Endothelial cell of umbilical vein (primary cell): ENCODE measurements around the gene LAG3.

Experiments used
- EZH2 ChIP-seq: IDR thresholded peaks from 2 replicates; pipeline ENCODE4 v1.6.1; 2012; ENCODE audit warnings: borderline replicate concordance, low read depth, mild to moderate bottlenecking, moderate library complexity, low read length, inconsistent platforms; ENCODE audit not compliant: severe bottlenecking
- FOS ChIP-seq: IDR thresholded peaks from 2 replicates; pipeline ENCODE4 v1.6.1; 2011; ENCODE audit warnings: mild to moderate bottlenecking, low read length, moderate library complexity, borderline replicate concordance; ENCODE audit not compliant: insufficient read depth
- JUN ChIP-seq: IDR thresholded peaks from 2 replicates; pipeline ENCODE4 v1.6.1; 2011; ENCODE audit warnings: borderline replicate concordance, low read depth; ENCODE audit not compliant: insufficient read length, insufficient read depth
- MYC ChIP-seq: IDR thresholded peaks from one replicate; pipeline ENCODE4 v1.6.1; 2011; ENCODE audit warnings: mild to moderate bottlenecking, low read depth, low read length
- POLR2A ChIP-seq: IDR thresholded peaks from 2 replicates; pipeline ENCODE4 v1.6.1; 2012; ENCODE audit warnings: low read depth, mild to moderate bottlenecking, control low read depth, low read length
- POLR2AphosphoS5 ChIP-seq: IDR thresholded peaks from 2 replicates; pipeline ENCODE4 v1.6.1; 2012; ENCODE audit warnings: low read depth, mild to moderate bottlenecking, control low read depth, low read length, moderate library complexity; ENCODE audit not compliant: insufficient read depth
- TF ChIP-seq, protein P1 (sequence below), 2 donors: IDR thresholded peaks; 1 replicate in 1 of 2; 2 replicates in 1 of 2; pipeline ENCODE4 v1.5.1; 2011; ENCODE audit warnings: low read length in 2 of 2, mild to moderate bottlenecking in 2 of 2, moderate library complexity in 2 of 2, control low read depth in 1 of 2, inconsistent platforms in 1 of 2, low read depth in 1 of 2; ENCODE audit not compliant: insufficient read depth in 1 of 2; ENCODE audit errors: extremely low read depth in 1 of 2
- TF ChIP-seq, protein P2 (sequence below): IDR thresholded peaks from 2 replicates; pipeline ENCODE4 v1.6.1; 2011; ENCODE audit not compliant: insufficient read depth, insufficient read length

DNA sequence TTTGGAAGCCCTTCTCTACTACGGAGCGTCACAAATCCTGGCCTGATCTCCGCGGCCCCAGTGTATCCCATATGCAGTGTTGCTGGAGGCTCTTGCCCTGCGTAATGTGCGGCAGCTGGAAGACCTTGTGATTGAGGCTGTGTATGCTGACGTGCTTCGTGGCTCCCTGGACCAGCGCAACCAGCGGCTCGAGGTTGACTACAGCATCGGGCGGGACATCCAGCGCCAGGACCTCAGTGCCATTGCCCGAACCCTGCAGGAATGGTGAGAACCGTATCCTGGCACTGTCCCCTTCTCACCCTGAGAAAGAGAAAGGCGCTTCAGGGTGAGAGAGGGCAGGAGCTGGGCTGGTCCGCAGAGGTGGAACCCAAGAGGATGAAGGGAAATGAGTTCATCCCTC lies 43.1 kb upstream of the LAG3 start:
- TF ChIP-seq, protein P1, sequence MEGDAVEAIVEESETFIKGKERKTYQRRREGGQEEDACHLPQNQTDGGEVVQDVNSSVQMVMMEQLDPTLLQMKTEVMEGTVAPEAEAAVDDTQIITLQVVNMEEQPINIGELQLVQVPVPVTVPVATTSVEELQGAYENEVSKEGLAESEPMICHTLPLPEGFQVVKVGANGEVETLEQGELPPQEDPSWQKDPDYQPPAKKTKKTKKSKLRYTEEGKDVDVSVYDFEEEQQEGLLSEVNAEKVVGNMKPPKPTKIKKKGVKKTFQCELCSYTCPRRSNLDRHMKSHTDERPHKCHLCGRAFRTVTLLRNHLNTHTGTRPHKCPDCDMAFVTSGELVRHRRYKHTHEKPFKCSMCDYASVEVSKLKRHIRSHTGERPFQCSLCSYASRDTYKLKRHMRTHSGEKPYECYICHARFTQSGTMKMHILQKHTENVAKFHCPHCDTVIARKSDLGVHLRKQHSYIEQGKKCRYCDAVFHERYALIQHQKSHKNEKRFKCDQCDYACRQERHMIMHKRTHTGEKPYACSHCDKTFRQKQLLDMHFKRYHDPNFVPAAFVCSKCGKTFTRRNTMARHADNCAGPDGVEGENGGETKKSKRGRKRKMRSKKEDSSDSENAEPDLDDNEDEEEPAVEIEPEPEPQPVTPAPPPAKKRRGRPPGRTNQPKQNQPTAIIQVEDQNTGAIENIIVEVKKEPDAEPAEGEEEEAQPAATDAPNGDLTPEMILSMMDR (IDR thresholded peaks at IDR 0.05; ENCODE audit: extremely low read depth in 1 of 2, insufficient read depth in 1 of 2, low read depth in 1 of 2, low read length in 2 of 2), result no peak
- TF ChIP-seq POLR2A (no peak), JUN (no peak), POLR2AphosphoS5 (no peak), EZH2 (no peak), MYC (no peak), FOS (no peak)
- TF ChIP-seq, protein P2, sequence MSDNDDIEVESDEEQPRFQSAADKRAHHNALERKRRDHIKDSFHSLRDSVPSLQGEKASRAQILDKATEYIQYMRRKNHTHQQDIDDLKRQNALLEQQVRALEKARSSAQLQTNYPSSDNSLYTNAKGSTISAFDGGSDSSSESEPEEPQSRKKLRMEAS, result no peak
